Osteocyte (in vitro differentiated cells): ENCODE results near the gene ADAR. TPM values are rescaled to one million over a fixed set of nuclear protein-coding genes. Genes with fewer than 3 reads are reported as not detected.

Experiments used
- DNase-seq: peaks from one replicate; pipeline ENCODE4 v3.0.0; 2021; ENCODE audit warnings: mixed read lengths; ENCODE audit not compliant: unreplicated experiment; ENCODE audit errors: extremely low spot score
- H3K27ac Mint-ChIP-seq: one replicate; pipeline ENCODE4 v1.8.0; 2021; ENCODE audit warnings: mild to moderate bottlenecking, mixed read lengths; ENCODE audit not compliant: unreplicated experiment
- H3K27me3 Mint-ChIP-seq: one replicate; pipeline ENCODE4 v1.8.0; 2021; ENCODE audit warnings: mixed read lengths; ENCODE audit not compliant: unreplicated experiment
- H3K36me3 Mint-ChIP-seq: one replicate; pipeline ENCODE4 v1.8.0; 2021; ENCODE audit warnings: mixed read lengths; ENCODE audit not compliant: unreplicated experiment
- H3K4me1 Mint-ChIP-seq: one replicate; pipeline ENCODE4 v1.8.0; 2021; ENCODE audit warnings: mixed read lengths; ENCODE audit not compliant: unreplicated experiment
- H3K4me3 Mint-ChIP-seq: one replicate; pipeline ENCODE4 v1.8.0; 2021; ENCODE audit warnings: mild to moderate bottlenecking, moderate library complexity, mixed read lengths; ENCODE audit not compliant: unreplicated experiment
- H3K9me3 Mint-ChIP-seq: one replicate; pipeline ENCODE4 v1.8.0; 2021; ENCODE audit warnings: mixed read lengths; ENCODE audit not compliant: unreplicated experiment
- CTCF ChIP-seq: fragments of 200-600 bp; sonication (generic); IDR thresholded peaks from 2 replicates; pipeline ENCODE4 v1.5.0; 2021; ENCODE audit warnings: antibody characterized with exemption, mild to moderate bottlenecking, moderate library complexity
- total RNA-seq: library from RNA; stranded (reverse); gene quantifications from 2 replicates; pipeline ENCODE4 v1.2.1, GENCODE V29; 2021

ADAR gene
- total RNA-seq, 1 donor from 2014 or later, result 188 TPM

DNA sequence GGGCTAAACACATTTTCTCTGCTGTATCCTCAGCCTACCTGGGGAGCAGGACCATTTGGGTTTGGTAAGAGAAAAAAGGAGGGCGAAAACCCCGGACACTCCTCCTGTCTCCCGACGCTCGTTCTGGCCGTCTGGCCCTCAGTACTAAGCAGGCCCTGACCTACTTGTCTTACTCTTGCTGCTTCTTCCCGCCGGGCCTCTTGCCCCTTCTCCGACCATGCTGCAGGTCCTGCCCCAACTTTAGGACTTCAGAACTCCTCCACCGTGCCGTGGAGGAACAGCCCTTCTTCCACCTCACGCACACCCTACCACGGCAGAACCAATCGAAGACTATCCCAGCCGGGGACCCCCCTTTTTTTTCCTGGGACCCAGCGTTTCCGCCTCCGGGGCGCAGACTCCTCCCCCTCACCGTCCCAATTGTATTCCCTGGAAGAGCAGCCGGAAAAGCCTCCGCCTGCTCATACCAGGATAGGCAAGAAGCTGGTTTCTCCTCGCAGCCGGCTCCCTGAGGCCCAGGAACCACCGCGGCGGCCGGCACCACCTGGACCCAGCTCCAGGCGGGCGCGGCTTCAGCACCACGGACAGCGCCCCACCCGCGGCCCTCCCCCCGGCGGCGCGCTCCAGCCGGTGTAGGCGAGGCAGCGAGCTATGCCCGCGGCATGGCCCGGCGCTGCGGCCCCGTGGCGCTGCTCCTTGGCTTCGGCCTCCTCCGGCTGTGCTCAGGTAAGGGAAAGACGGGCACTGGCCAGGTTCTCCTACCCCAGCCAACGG lies 40.4 kb downstream of the ADAR start, which contains the start of gene CHRNB2:
Gene CHRNB2, plus strand, starts transcription at position 393 of the 771 bp plus-strand sequence. Its CDS starts 267 bp downstream, at position 660.
- peak; percentile 89 for DNase-seq
- Mint-ChIP-seq H3K36me3 (no peaks in the 10 kb centered on the region), H3K4me1 (peaks cover 4% of the 10 kb centered on the region), H3K9me3 (no peaks in the 10 kb centered on the region), H3K27ac (no peak within 1 kb of the TSS), H3K4me3 (peak within 1 kb of the TSS; percentile 45), H3K27me3 (peaks cover 44% of the 10 kb centered on the region)
- TF ChIP-seq CTCF, result no peak

- no peak for DNase-seq
- Mint-ChIP-seq H3K4me3 (no peak overlapping the region), H3K27me3 (peaks cover 40% of the 10 kb centered on the region), H3K9me3 (no peaks in the 10 kb centered on the region), H3K4me1 (peaks cover 4% of the 10 kb centered on the region), H3K27ac (no peak overlapping the region), H3K36me3 (no peaks in the 10 kb centered on the region)
- TF ChIP-seq CTCF, result no peak
These were observed 42.1 kb downstream of the ADAR start for GRCh38 chr1:154565876-154566275.

DNA sequence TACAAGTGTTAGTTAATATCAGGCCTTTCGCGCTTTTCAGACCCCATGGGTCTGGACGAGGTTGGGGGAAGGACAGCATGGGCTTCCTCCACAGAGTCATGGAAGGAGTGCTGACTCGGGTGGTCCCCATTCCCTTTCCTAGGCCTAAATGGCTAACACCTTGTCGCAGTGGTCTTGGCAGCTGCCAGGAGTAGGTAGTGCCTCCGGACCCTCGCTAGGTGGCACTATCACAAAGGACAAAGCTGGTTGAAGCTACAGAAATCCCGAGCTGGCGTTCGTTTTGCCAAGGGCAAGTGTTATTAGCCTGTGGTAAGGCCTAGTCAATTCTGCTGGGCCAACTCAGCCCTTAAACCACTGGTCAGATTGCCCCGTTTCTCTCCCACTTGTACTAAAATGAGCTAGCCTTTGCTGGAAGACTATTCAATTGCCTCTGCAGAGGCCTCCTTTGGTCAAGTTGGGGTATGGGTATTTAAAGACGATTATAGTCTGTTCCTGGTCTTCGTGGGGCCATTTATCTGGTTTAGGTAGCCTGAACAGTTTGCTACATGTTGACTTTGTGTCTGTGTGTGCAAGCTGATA lies 48.4 kb downstream of the ADAR start:
- Mint-ChIP-seq H3K27me3 (peaks cover 7% of the 10 kb centered on the region), H3K4me3 (peak overlapping the region; percentile 85), H3K36me3 (peaks cover 13% of the 10 kb centered on the region), H3K4me1 (peaks cover 30% of the 10 kb centered on the region), H3K27ac (peak overlapping the region; percentile 95), H3K9me3 (no peaks in the 10 kb centered on the region)
- DNase-seq, result peak; percentile 94
- no peak for TF ChIP-seq CTCF

GRCh38 chr1:154558720-154559465 lies 49.1 kb downstream of the ADAR start:
- no peaks in the 10 kb centered on the region for H3K9me3 Mint-ChIP-seq
- H3K27me3 Mint-ChIP-seq, result peaks cover 7% of the 10 kb centered on the region
- DNase-seq, result peak; percentile 100
- no peak for TF ChIP-seq CTCF
- H3K4me1 Mint-ChIP-seq, result peaks cover 30% of the 10 kb centered on the region
- peak overlapping the region; percentile 85 for H3K4me3 Mint-ChIP-seq
- peak overlapping the region; percentile 95 for H3K27ac Mint-ChIP-seq
- H3K36me3 Mint-ChIP-seq, result peaks cover 18% of the 10 kb centered on the region
